Activated naive CD8-positive, alpha-beta T cell treated with anti-CD3 and anti-CD28 coated beads, Interleukin-2, amount 50 U/mL, for 24 hours (primary cell): ENCODE measurements around the gene FARSA.

Experiments
- ATAC-seq: fragments of 150-1000 bp; cut with Tn5 transposase; one replicate; pipeline ENCODE4 v1.10.0; 2021
- DNase-seq: peaks from one replicate; pipeline ENCODE4 v3.0.0; 2021
- H3K27ac Mint-ChIP-seq: one replicate; pipeline ENCODE4 v1.8.0; 2021; ENCODE audit warnings: mild to moderate bottlenecking, mixed read lengths
- H3K27me3 Mint-ChIP-seq: one replicate; pipeline ENCODE4 v1.8.0; 2021; ENCODE audit warnings: mixed read lengths
- H3K36me3 Mint-ChIP-seq: one replicate; pipeline ENCODE4 v1.8.0; 2021; ENCODE audit warnings: low read depth, mixed read lengths
- H3K4me1 Mint-ChIP-seq: one replicate; pipeline ENCODE4 v1.8.0; 2021; ENCODE audit warnings: mixed read lengths
- H3K4me3 Mint-ChIP-seq: one replicate; pipeline ENCODE4 v1.8.0; 2021; ENCODE audit warnings: mild to moderate bottlenecking, moderate library complexity, mixed read lengths
- H3K9me3 Mint-ChIP-seq: one replicate; pipeline ENCODE4 v1.8.0; 2021; ENCODE audit warnings: mixed read lengths

FARSA gene

GRCh38 chr19:12882589-12882988 lies 50.9 kb downstream of the FARSA start:
- H3K4me3 Mint-ChIP-seq = peak overlapping the region; percentile 85
- H3K27me3 Mint-ChIP-seq = no peaks in the 10 kb centered on the region
- no peak overlapping the region for H3K27ac Mint-ChIP-seq

GRCh38 chr19:12881172-12881808 lies 52.2 kb downstream of the FARSA start, which contains the start of gene DNASE2:
TSS of gene DNASE2 (minus strand) at chr19:12881449. CDS start at chr19:12881375, 74 bp downstream.
- H3K27me3 Mint-ChIP-seq = no peaks in the 10 kb centered on the region
- H3K27ac Mint-ChIP-seq = peak within 1 kb of the TSS; percentile 79
- ATAC-seq (peak; percentile 75), DNase-seq (peak; percentile 95)
- peaks cover 29% of the 10 kb centered on the region for H3K4me1 Mint-ChIP-seq
- H3K9me3 Mint-ChIP-seq = peaks cover 6% of the 10 kb centered on the region
- peak within 1 kb of the TSS; percentile 85 for H3K4me3 Mint-ChIP-seq
- H3K36me3 Mint-ChIP-seq = peaks cover 6% of the 10 kb centered on the region

More at GRCh38 chr19:12882589-12882988, 50.9 kb downstream of the FARSA start:
- peaks cover 34% of the 10 kb centered on the region for H3K4me1 Mint-ChIP-seq
- peaks cover 6% of the 10 kb centered on the region for H3K9me3 Mint-ChIP-seq
- ATAC-seq (no peak), DNase-seq (no peak)
- H3K36me3 Mint-ChIP-seq = peaks cover 6% of the 10 kb centered on the region

- no peaks in the 10 kb centered on the region for H3K27me3 Mint-ChIP-seq
- H3K9me3 Mint-ChIP-seq = peaks cover 6% of the 10 kb centered on the region
- peak overlapping the region; percentile 56 for H3K27ac Mint-ChIP-seq
- H3K36me3 Mint-ChIP-seq = peaks cover 6% of the 10 kb centered on the region
- H3K4me1 Mint-ChIP-seq = peaks cover 28% of the 10 kb centered on the region
- DNase-seq (peak; percentile 42), ATAC-seq (no peak)
- peak overlapping the region; percentile 85 for H3K4me3 Mint-ChIP-seq
These were observed 52.9 kb downstream of the FARSA start for GRCh38 chr19:12880551-12881171.

GRCh38 chr19:12875086-12875485 lies 58.4 kb downstream of the FARSA start:
- Mint-ChIP-seq H3K36me3 (peaks cover 14% of the 10 kb centered on the region), H3K4me3 (no peak overlapping the region), H3K9me3 (peaks cover 4% of the 10 kb centered on the region), H3K4me1 (peaks cover 1% of the 10 kb centered on the region), H3K27me3 (no peaks in the 10 kb centered on the region), H3K27ac (no peak overlapping the region)
- no peak for ATAC-seq
- DNase-seq = no peak

- peaks cover 14% of the 10 kb centered on the region for H3K36me3 Mint-ChIP-seq
- H3K4me3 Mint-ChIP-seq = no peak overlapping the region
- H3K9me3 Mint-ChIP-seq = peaks cover 4% of the 10 kb centered on the region
- no peak overlapping the region for H3K27ac Mint-ChIP-seq
- H3K27me3 Mint-ChIP-seq = no peaks in the 10 kb centered on the region
- DNase-seq (no peak), ATAC-seq (peak; percentile 8)
- H3K4me1 Mint-ChIP-seq = no peaks in the 10 kb centered on the region
These were observed 59.4 kb downstream of the FARSA start for GRCh38 chr19:12873891-12874745.

GRCh38 chr19:12872941-12873890 lies 60.3 kb downstream of the FARSA start:
- H3K4me1 Mint-ChIP-seq = peaks cover under 1% of the 10 kb centered on the region
- DNase-seq = peak; percentile 57
- H3K27ac Mint-ChIP-seq = no peak overlapping the region
- peaks cover 13% of the 10 kb centered on the region for H3K36me3 Mint-ChIP-seq
- H3K9me3 Mint-ChIP-seq = peaks cover 4% of the 10 kb centered on the region
- H3K4me3 Mint-ChIP-seq = no peak overlapping the region
- ATAC-seq = peak; percentile 14
- H3K27me3 Mint-ChIP-seq = no peaks in the 10 kb centered on the region
